DOHH2 (cell line): ENCODE measurements around the gene DNAJB14.

Experiments used
- H3F3A ChIP-seq: fragments of 200-600 bp; sonication (generic), shearing (Covaris generic); 2 replicates; pipeline ENCODE4 v1.6.0; 2016; ENCODE audit warnings: antibody characterized with exemption, mild to moderate bottlenecking; ENCODE audit not compliant: control insufficient read depth, insufficient read depth
- H3K27ac ChIP-seq: fragments of 200-600 bp; sonication (generic); 2 replicates; pipeline ENCODE4 v1.5.1; 2014; ENCODE audit warnings: low read depth, mild to moderate bottlenecking, low read length, moderate library complexity
- H3K27me3 ChIP-seq: fragments of 200-600 bp; sonication (generic); 2 replicates; pipeline ENCODE4 v1.6.1; 2014; ENCODE audit warnings: mild to moderate bottlenecking, low read length, mixed read lengths; ENCODE audit not compliant: control insufficient read depth
- H3K36me3 ChIP-seq: fragments of 200-600 bp; sonication (generic); 2 replicates; pipeline ENCODE4 v1.6.1; 2014; ENCODE audit warnings: mild to moderate bottlenecking, low read length, moderate library complexity, mixed read lengths; ENCODE audit not compliant: control insufficient read depth
- H3K4me1 ChIP-seq: fragments of 200-600 bp; sonication (generic); 2 replicates; pipeline ENCODE4 v1.6.1; 2014; ENCODE audit warnings: mild to moderate bottlenecking, low read length, mixed read lengths; ENCODE audit not compliant: control insufficient read depth
- H3K4me2 ChIP-seq: fragments of 200-600 bp; sonication (generic); 2 replicates; pipeline ENCODE4 v1.6.0; 2014; ENCODE audit warnings: mild to moderate bottlenecking, low read length, moderate library complexity
- H3K4me3 ChIP-seq: fragments of 200-600 bp; sonication (generic); 2 replicates; pipeline ENCODE4 v1.5.1; 2014; ENCODE audit warnings: mild to moderate bottlenecking, low read length, mixed read lengths
- H3K79me2 ChIP-seq: fragments of 200-600 bp; sonication (generic); 2 replicates; pipeline ENCODE4 v1.6.1; 2014; ENCODE audit warnings: mild to moderate bottlenecking, low read length, mixed read lengths; ENCODE audit not compliant: control insufficient read depth
- H3K9me2 ChIP-seq: fragments of 200-600 bp; sonication (generic); replicated peaks from 2 replicates; pipeline ENCODE4 v1.6.1; 2014; ENCODE audit warnings: mild to moderate bottlenecking, low read length, mixed read lengths; ENCODE audit not compliant: control insufficient read depth
- H3K9me3 ChIP-seq: fragments of 200-600 bp; sonication (generic); 2 replicates; pipeline ENCODE4 v1.6.1; 2014; ENCODE audit warnings: antibody characterized with exemption, low read length, mixed read lengths; ENCODE audit not compliant: control insufficient read depth, insufficient read depth
- H4K20me1 ChIP-seq: fragments of 200-600 bp; sonication (generic); 2 replicates; pipeline ENCODE4 v1.6.0; 2014; ENCODE audit warnings: low read depth, mild to moderate bottlenecking, antibody characterized with exemption, low read length, moderate library complexity; ENCODE audit not compliant: control insufficient read depth, insufficient read depth
- EZH2phosphoT487 ChIP-seq: fragments of 200-600 bp; sonication (generic); IDR thresholded peaks from 2 replicates; pipeline ENCODE4 v1.6.1; 2017; ENCODE audit warnings: borderline replicate concordance, mild to moderate bottlenecking, antibody characterized with exemption, low read length, moderate library complexity, mixed read lengths
- TF ChIP-seq, protein P1 (sequence below): fragments of 200-600 bp; sonication (generic); IDR thresholded peaks from one replicate; pipeline ENCODE4 v1.5.1; 2014; ENCODE audit warnings: antibody characterized with exemption, mild to moderate bottlenecking, low read depth, low read length; ENCODE audit not compliant: poor library complexity, severe bottlenecking

DNAJB14 gene

GRCh38 chr4:99861120-99861905 lies 85.1 kb downstream of the DNAJB14 start:
- Histone ChIP-seq H3K9me3 (no peaks in the 10 kb centered on the region), H3K27ac (no peak overlapping the region), H3K27me3 (no peaks in the 10 kb centered on the region), H3F3A (peaks cover 5% of the 10 kb centered on the region), H3K4me1 (peaks cover 8% of the 10 kb centered on the region), H3K36me3 (peaks cover 85% of the 10 kb centered on the region), H3K4me3 (no peak overlapping the region), H3K9me2 (no peaks in the 10 kb centered on the region), H3K79me2 (no peaks in the 10 kb centered on the region), H3K4me2 (no peak overlapping the region), H4K20me1 (no peaks in the 10 kb centered on the region)
- no peak for TF ChIP-seq EZH2phosphoT487
- TF ChIP-seq, protein P1, sequence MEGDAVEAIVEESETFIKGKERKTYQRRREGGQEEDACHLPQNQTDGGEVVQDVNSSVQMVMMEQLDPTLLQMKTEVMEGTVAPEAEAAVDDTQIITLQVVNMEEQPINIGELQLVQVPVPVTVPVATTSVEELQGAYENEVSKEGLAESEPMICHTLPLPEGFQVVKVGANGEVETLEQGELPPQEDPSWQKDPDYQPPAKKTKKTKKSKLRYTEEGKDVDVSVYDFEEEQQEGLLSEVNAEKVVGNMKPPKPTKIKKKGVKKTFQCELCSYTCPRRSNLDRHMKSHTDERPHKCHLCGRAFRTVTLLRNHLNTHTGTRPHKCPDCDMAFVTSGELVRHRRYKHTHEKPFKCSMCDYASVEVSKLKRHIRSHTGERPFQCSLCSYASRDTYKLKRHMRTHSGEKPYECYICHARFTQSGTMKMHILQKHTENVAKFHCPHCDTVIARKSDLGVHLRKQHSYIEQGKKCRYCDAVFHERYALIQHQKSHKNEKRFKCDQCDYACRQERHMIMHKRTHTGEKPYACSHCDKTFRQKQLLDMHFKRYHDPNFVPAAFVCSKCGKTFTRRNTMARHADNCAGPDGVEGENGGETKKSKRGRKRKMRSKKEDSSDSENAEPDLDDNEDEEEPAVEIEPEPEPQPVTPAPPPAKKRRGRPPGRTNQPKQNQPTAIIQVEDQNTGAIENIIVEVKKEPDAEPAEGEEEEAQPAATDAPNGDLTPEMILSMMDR, result no peak

DNA sequence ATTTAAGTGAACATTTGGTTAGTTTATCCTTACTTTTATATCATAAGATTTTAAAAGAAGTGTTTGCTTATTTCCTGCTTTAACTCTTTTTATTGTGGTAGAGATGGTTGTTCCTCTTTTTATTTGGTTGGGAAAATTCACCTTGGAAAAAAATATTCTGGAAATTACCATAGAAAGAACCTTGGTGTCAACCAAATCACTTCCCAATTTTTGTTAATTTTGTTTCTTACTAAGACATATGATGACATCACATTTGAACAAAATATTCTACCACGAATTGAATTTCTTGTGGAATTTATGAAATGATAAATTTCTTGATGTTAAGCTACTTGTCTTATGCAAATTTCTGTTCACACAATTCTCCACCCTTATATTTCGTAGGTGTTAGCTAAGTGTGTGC lies 85.9 kb downstream of the DNAJB14 start:
- Histone ChIP-seq H3K4me1 (peaks cover 14% of the 10 kb centered on the region), H3K36me3 (peaks cover 85% of the 10 kb centered on the region), H3K27me3 (no peaks in the 10 kb centered on the region), H3K79me2 (no peaks in the 10 kb centered on the region), H3K4me2 (no peak overlapping the region), H3F3A (peaks cover 5% of the 10 kb centered on the region), H3K9me3 (no peaks in the 10 kb centered on the region), H3K27ac (no peak overlapping the region), H3K9me2 (no peaks in the 10 kb centered on the region), H3K4me3 (no peak overlapping the region), H4K20me1 (no peaks in the 10 kb centered on the region)
- TF ChIP-seq, protein P1, result no peak
- TF ChIP-seq EZH2phosphoT487, result no peak

GRCh38 chr4:99859618-99860017 lies 86.8 kb downstream of the DNAJB14 start:
- Histone ChIP-seq H3K27ac (no peak overlapping the region), H3K4me2 (no peak overlapping the region), H4K20me1 (no peaks in the 10 kb centered on the region), H3K79me2 (no peaks in the 10 kb centered on the region), H3K27me3 (no peaks in the 10 kb centered on the region), H3K4me1 (peaks cover 23% of the 10 kb centered on the region), H3K9me3 (no peaks in the 10 kb centered on the region), H3K9me2 (no peaks in the 10 kb centered on the region), H3K36me3 (peaks cover 85% of the 10 kb centered on the region), H3F3A (peaks cover 5% of the 10 kb centered on the region), H3K4me3 (no peak overlapping the region)
- TF ChIP-seq, protein P1, result no peak
- no peak for TF ChIP-seq EZH2phosphoT487
